Hepatocyte (in vitro differentiated cells): ENCODE measurements around the gene IL1R1. TPM values are rescaled to one million over a fixed set of nuclear protein-coding genes. Genes with fewer than 3 reads are reported as not detected.

Source experiments
- DNase-seq: peaks from one replicate; pipeline ENCODE4 v3.0.0-alpha.2; 2016; ENCODE audit warnings: low spot score
- H2AFZ ChIP-seq: fragments of 200-600 bp; sonication (generic); 2 replicates; pipeline ENCODE4 v1.6.0; 2016; ENCODE audit warnings: antibody characterized with exemption, mild to moderate bottlenecking
- H3K27ac ChIP-seq: fragments of 200-600 bp; sonication (generic); 2 replicates; pipeline ENCODE4 v1.5.1; 2016; ENCODE audit warnings: mild to moderate bottlenecking
- H3K27me3 ChIP-seq: fragments of 200-600 bp; sonication (generic); 2 replicates; pipeline ENCODE4 v1.6.1; 2016
- H3K36me3 ChIP-seq: fragments of 200-600 bp; sonication (generic); replicated peaks from 2 replicates; pipeline ENCODE4 v1.5.1; 2016; ENCODE audit warnings: low read depth; ENCODE audit not compliant: insufficient read depth
- H3K4me1 ChIP-seq: fragments of 200-600 bp; sonication (generic); 2 replicates; pipeline ENCODE4 v1.5.1; 2016; ENCODE audit warnings: mild to moderate bottlenecking, moderate library complexity; ENCODE audit not compliant: insufficient read depth
- H3K4me2 ChIP-seq: fragments of 200-600 bp; sonication (generic); 2 replicates; pipeline ENCODE4 v1.6.0; 2016
- H3K4me3 ChIP-seq: fragments of 200-600 bp; sonication (generic); 2 replicates; pipeline ENCODE4 v1.5.1; 2016; ENCODE audit warnings: mild to moderate bottlenecking
- H3K79me2 ChIP-seq: fragments of 200-600 bp; sonication (generic); 2 replicates; pipeline ENCODE4 v1.6.0; 2017; ENCODE audit warnings: mild to moderate bottlenecking
- H3K9me2 ChIP-seq: fragments of 200-600 bp; sonication (generic); replicated peaks from 2 replicates; pipeline ENCODE4 v1.6.0; 2017; ENCODE audit warnings: mild to moderate bottlenecking; ENCODE audit not compliant: insufficient read depth
- H3K9me3 ChIP-seq: fragments of 200-600 bp; sonication (generic); 2 replicates; pipeline ENCODE4 v1.5.1; 2016; ENCODE audit warnings: low read depth, mild to moderate bottlenecking
- H4K20me1 ChIP-seq: fragments of 200-600 bp; sonication (generic); 2 replicates; pipeline ENCODE4 v1.6.0; 2016; ENCODE audit warnings: mild to moderate bottlenecking; ENCODE audit not compliant: insufficient read depth, poor library complexity, severe bottlenecking
- EZH2 ChIP-seq: fragments of 200-600 bp; sonication (generic); IDR thresholded peaks from 2 replicates; pipeline ENCODE4 v1.6.1; 2016; ENCODE audit warnings: antibody characterized with exemption, mild to moderate bottlenecking, borderline replicate concordance
- EZH2phosphoT487 ChIP-seq: fragments of 200-600 bp; sonication (generic); IDR thresholded peaks from one replicate; pipeline ENCODE4 v1.6.1; 2018; ENCODE audit warnings: antibody characterized with exemption, mild to moderate bottlenecking, low read depth, moderate library complexity; ENCODE audit not compliant: unreplicated experiment, severe bottlenecking
- WGBS: methylation state at CpG from one replicate; pipeline ENCODE4 v1.1.6; 2016; ENCODE audit warnings: low lambda C conversion rate; ENCODE audit errors: missing lambda C conversion rate; 5-methylcytosine and 5-hydroxymethylcytosine counted together
- polyA plus RNA-seq: library from polyadenylated mRNA; unstranded; fragments of >200 nt; fragmentation: Nextera tagmentation; extraction: Ambion mirVana; gene quantifications from 2 replicates; pipeline ENCODE4 v1.2.1, GENCODE V29; 2016
- total RNA-seq: library from RNA; depleted of rRNA; stranded (reverse); fragments of >200 nt; gene quantifications from 2 replicates; pipeline ENCODE4 v1.2.3, GENCODE V29; 2014
- TF ChIP-seq, protein P1 (sequence below): fragments of 200-600 bp; sonication (generic); IDR thresholded peaks from 2 replicates; pipeline ENCODE4 v1.5.1; 2016; ENCODE audit warnings: antibody characterized with exemption, mild to moderate bottlenecking; ENCODE audit not compliant: poor library complexity

Gene IL1R1
- total and polyA plus RNA-seq, 2 experiments from 2014 or later, result 49.6 to 72.8 TPM

DNA sequence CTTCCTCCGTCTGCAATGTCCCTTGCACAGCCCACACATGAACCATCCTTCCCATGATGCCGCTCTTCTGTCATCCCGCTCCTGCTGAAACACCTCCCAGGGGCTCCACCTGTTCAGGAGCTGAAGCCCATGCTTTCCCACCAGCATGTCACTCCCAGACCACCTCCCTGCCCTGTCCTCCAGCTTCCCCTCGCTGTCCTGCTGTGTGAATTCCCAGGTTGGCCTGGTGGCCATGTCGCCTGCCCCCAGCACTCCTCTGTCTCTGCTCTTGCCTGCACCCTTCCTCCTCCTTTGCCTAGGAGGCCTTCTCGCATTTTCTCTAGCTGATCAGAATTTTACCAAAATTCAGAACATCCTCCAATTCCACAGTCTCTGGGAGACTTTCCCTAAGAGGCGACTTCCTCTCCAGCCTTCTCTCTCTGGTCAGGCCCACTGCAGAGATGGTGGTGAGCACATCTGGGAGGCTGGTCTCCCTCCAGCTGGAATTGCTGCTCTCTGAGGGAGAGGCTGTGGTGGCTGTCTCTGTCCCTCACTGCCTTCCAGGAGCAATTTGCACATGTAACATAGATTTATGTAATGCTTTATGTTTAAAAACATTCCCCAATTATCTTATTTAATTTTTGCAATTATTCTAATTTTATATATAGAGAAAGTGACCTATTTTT lies 35.4 kb downstream of the IL1R1 start:
- Histone ChIP-seq H4K20me1 (no peaks in the 10 kb centered on the region), H3K79me2 (no peaks in the 10 kb centered on the region), H2AFZ (no peak overlapping the region), H3K9me2 (no peaks in the 10 kb centered on the region), H3K27me3 (no peaks in the 10 kb centered on the region), H3K4me3 (no peak overlapping the region), H3K9me3 (no peaks in the 10 kb centered on the region), H3K36me3 (no peaks in the 10 kb centered on the region), H3K27ac (no peak overlapping the region), H3K4me1 (peaks cover 8% of the 10 kb centered on the region), H3K4me2 (no peak overlapping the region)
- TF ChIP-seq EZH2, result no peak
- TF ChIP-seq, protein P1, sequence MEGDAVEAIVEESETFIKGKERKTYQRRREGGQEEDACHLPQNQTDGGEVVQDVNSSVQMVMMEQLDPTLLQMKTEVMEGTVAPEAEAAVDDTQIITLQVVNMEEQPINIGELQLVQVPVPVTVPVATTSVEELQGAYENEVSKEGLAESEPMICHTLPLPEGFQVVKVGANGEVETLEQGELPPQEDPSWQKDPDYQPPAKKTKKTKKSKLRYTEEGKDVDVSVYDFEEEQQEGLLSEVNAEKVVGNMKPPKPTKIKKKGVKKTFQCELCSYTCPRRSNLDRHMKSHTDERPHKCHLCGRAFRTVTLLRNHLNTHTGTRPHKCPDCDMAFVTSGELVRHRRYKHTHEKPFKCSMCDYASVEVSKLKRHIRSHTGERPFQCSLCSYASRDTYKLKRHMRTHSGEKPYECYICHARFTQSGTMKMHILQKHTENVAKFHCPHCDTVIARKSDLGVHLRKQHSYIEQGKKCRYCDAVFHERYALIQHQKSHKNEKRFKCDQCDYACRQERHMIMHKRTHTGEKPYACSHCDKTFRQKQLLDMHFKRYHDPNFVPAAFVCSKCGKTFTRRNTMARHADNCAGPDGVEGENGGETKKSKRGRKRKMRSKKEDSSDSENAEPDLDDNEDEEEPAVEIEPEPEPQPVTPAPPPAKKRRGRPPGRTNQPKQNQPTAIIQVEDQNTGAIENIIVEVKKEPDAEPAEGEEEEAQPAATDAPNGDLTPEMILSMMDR, result no peak
- TF ChIP-seq EZH2phosphoT487, result no peak
- 98% methylated on average over 7 of the region's 7 CpGs for WGBS
- DNase-seq, result no peak

DNA sequence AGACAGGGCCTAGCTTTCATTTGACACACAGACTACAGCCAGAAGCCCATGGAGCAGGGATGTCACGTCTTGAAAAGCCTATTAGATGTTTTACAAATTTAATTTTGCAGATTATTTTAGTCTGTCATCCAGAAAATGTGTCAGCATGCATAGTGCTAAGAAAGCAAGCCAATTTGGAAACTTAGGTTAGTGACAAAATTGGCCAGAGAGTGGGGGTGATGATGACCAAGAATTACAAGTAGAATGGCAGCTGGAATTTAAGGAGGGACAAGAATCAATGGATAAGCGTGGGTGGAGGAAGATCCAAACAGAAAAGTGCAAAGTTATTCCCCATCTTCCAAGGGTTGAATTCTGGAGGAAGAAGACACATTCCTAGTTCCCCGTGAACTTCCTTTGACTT lies 36.5 kb downstream of the IL1R1 start:
- no peak overlapping the region for H3K4me3 ChIP-seq
- no peaks in the 10 kb centered on the region for H4K20me1 ChIP-seq
- TF ChIP-seq EZH2 (no peak), EZH2phosphoT487 (no peak)
- TF ChIP-seq, protein P1, result no peak
- H3K79me2 ChIP-seq, result no peaks in the 10 kb centered on the region
- no peaks in the 10 kb centered on the region for H3K36me3 ChIP-seq
- no peak overlapping the region for H3K27ac ChIP-seq
- no peak overlapping the region for H3K4me2 ChIP-seq
- H2AFZ ChIP-seq, result no peak overlapping the region
- no peaks in the 10 kb centered on the region for H3K27me3 ChIP-seq
- H3K9me3 ChIP-seq, result no peaks in the 10 kb centered on the region
- no peak for DNase-seq
- H3K9me2 ChIP-seq, result no peaks in the 10 kb centered on the region
- 93% methylated on average over 3 of the region's 3 CpGs for WGBS
- H3K4me1 ChIP-seq, result peaks cover 8% of the 10 kb centered on the region

DNA sequence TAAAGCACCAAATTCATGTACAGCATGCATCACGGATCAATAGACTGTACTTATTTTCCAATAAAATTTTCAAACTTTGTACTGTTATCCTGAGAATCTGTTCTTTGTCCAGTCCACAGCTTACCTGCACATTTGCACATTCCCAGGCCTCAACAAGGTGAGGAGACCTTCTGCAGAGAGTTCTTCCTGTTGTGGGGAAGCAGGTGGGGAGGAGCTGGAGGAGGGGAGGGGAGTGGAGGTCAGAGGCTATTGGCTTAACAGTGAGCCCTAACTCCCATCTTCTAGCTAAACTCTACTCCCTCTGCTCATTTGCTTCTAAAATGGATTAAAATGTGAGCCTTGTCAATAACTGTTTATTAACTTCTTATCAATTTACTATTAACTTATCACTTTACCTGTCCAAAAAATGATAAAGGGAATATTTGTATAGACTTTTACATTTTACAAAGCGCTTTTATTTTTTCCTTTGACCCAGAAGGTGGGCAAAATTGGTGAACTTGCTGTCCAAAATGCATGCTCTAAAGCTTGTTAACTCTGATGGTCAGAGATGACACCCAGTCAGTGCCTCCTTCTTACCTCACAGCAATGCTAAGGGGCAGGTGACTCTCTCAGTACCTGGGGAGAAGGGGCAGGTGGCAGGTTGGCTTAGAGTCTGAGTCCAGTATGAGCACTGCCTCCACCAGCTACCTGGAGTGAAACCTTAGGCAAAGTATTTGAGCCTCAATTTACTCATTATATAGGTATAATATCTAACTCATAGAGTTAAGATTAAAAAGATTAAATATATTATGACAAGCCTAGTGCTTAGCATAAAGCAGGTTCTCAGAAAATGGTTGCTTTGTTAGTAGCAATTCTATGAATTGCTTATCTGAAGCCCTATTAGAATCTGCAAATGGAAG lies 37.5 kb downstream of the IL1R1 start:
- no peak overlapping the region for H3K4me2 ChIP-seq
- no peaks in the 10 kb centered on the region for H3K79me2 ChIP-seq
- no peaks in the 10 kb centered on the region for H3K9me2 ChIP-seq
- WGBS, result 94% methylated on average over 2 of the region's 2 CpGs
- no peaks in the 10 kb centered on the region for H3K27me3 ChIP-seq
- H2AFZ ChIP-seq, result no peak overlapping the region
- no peak overlapping the region for H3K4me3 ChIP-seq
- H3K27ac ChIP-seq, result no peak overlapping the region
- peaks cover 8% of the 10 kb centered on the region for H3K4me1 ChIP-seq
- TF ChIP-seq, protein P1, result no peak
- TF ChIP-seq EZH2phosphoT487 (no peak), EZH2 (no peak)
- H3K9me3 ChIP-seq, result no peaks in the 10 kb centered on the region
- H3K36me3 ChIP-seq, result no peaks in the 10 kb centered on the region
- no peak for DNase-seq
- H4K20me1 ChIP-seq, result no peaks in the 10 kb centered on the region
